Natural killer cell (primary cell): ENCODE data around the gene SF3A2. TPM values are rescaled to one million over a fixed set of nuclear protein-coding genes. Genes with fewer than 3 reads are reported as not detected.
A peak's percentile ranks its signal among the peaks of the same experiment; 100 is the strongest.

ENCODE experiments used
- ATAC-seq, 3 donors: fragments of 150-1000 bp in 2 of 3; fragments of 200-7000 bp in 1 of 3; cut with Tn5 transposase; 1 replicate in 1 of 3; 2 replicates in 2 of 3; pipeline ENCODE4 v1.10.0; 2021; ENCODE audit warnings: mild to moderate bottlenecking in 2 of 3, moderate library complexity in 2 of 3
- DNase-seq, 2 donors: peaks; one replicate each; pipeline versions ENCODE4 v3.0.0 to v3.0.0-alpha.2; 2013 to 2021; ENCODE audit warnings: mixed read lengths in 1 of 2
- H3K27ac ChIP-seq: one replicate; pipeline ENCODE4 v1.5.1; 2013; ENCODE audit warnings: mild to moderate bottlenecking, low read length
- H3K27me3 ChIP-seq: one replicate; pipeline ENCODE4 v1.6.1; 2013; ENCODE audit warnings: low read length; ENCODE audit not compliant: control insufficient read depth, insufficient read depth
- H3K36me3 ChIP-seq: one replicate; pipeline ENCODE4 v1.6.1; 2013; ENCODE audit warnings: low read length; ENCODE audit not compliant: control insufficient read depth, insufficient read depth
- H3K4me1 ChIP-seq: one replicate; pipeline ENCODE4 v1.6.1; 2013; ENCODE audit warnings: low read length; ENCODE audit not compliant: control insufficient read depth, insufficient read depth
- H3K4me3 ChIP-seq: one replicate; pipeline ENCODE4 v1.5.1; 2013; ENCODE audit warnings: low read length
- H3K9me3 ChIP-seq: one replicate; pipeline ENCODE4 v1.6.1; 2013; ENCODE audit warnings: low read length; ENCODE audit not compliant: control insufficient read depth, insufficient read depth
- H3K27ac Mint-ChIP-seq, 2 donors: one replicate each; pipeline ENCODE4 v1.8.0; 2022; ENCODE audit warnings: mild to moderate bottlenecking in 2 of 2, mixed read lengths in 2 of 2, moderate library complexity in 1 of 2
- H3K27me3 Mint-ChIP-seq, 2 donors: one replicate each; pipeline ENCODE4 v1.8.0; 2022; ENCODE audit warnings: low read depth in 2 of 2, mixed read lengths in 2 of 2
- H3K36me3 Mint-ChIP-seq: one replicate; pipeline ENCODE4 v1.8.0; 2022; ENCODE audit warnings: mixed read lengths
- H3K4me1 Mint-ChIP-seq, 2 donors: one replicate each; pipeline ENCODE4 v1.8.0; 2022; ENCODE audit warnings: mixed read lengths in 2 of 2
- H3K4me3 Mint-ChIP-seq: one replicate; pipeline ENCODE4 v1.8.0; 2022; ENCODE audit warnings: mild to moderate bottlenecking, moderate library complexity, mixed read lengths
- H3K9me3 Mint-ChIP-seq, 2 donors: one replicate each; pipeline ENCODE4 v1.8.0; 2022; ENCODE audit warnings: mixed read lengths in 2 of 2
- WGBS: methylation state at CpG from one replicate; pipeline ENCODE4 v1.1.7; 2013; ENCODE audit warnings: missing lambda C conversion rate; ENCODE audit not compliant: insufficient coverage; 5-methylcytosine and 5-hydroxymethylcytosine counted together
- intact Hi-C: fragments of 100-400 bp; cut with micrococcal nuclease; formaldehyde crosslinking; loops from one replicate; pipeline ENCODE4 v1.14.2; 2022
- total RNA-seq, 4 donors: library from RNA; stranded (reverse); fragments of 120-200 nt in 1 of 4; gene quantifications; one replicate each; pipeline versions ENCODE4 v1.2.3 to v1.2.4, GENCODE V29; 2013 to 2022
- TF ChIP-seq, protein P1 (sequence below): fragments of 200-600 bp; IDR thresholded peaks from one replicate; pipeline ENCODE4 v1.8.0; 2022; ENCODE audit warnings: antibody characterized with exemption

The SF3A2 gene
- total RNA-seq, 3 donors from 2014 or later (not counting 1 experiment from before 2014, with no cell fraction given), result 143 to 165 (median 147) TPM

DNA sequence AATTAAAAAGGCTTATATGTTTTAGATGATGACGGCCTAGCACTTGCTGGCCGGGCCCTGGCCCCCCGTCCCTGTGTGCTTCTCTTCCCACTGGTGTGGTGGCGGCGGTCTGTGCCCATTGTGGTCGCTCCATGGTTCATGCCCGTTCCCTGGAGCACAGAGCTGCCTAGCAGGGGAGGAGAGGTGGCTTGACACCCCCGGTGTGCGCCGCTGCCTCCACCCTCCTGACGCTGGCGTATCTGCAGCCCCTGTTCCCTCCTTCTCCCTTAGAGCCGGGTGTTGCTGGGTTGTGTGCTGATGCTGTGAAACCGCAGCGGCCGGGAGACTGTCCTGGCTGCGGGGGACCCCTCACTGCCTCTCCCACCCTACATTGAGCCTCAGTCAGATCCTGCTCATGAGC lies 43.8 kb upstream of the SF3A2 start:
- H3K27ac ChIP-seq, result no peak overlapping the region
- no peaks in the 10 kb centered on the region for H3K27me3 Mint-ChIP-seq
- ATAC-seq (no peak), DNase-seq (no peak)
- no peak overlapping the region for H3K4me3 ChIP-seq
- peaks cover 14% of the 10 kb centered on the region for H3K4me1 ChIP-seq
- H3K4me1 Mint-ChIP-seq, result peaks cover 17 to 18% of the 10 kb centered on the region in 2 donors
- TF ChIP-seq, protein P1, sequence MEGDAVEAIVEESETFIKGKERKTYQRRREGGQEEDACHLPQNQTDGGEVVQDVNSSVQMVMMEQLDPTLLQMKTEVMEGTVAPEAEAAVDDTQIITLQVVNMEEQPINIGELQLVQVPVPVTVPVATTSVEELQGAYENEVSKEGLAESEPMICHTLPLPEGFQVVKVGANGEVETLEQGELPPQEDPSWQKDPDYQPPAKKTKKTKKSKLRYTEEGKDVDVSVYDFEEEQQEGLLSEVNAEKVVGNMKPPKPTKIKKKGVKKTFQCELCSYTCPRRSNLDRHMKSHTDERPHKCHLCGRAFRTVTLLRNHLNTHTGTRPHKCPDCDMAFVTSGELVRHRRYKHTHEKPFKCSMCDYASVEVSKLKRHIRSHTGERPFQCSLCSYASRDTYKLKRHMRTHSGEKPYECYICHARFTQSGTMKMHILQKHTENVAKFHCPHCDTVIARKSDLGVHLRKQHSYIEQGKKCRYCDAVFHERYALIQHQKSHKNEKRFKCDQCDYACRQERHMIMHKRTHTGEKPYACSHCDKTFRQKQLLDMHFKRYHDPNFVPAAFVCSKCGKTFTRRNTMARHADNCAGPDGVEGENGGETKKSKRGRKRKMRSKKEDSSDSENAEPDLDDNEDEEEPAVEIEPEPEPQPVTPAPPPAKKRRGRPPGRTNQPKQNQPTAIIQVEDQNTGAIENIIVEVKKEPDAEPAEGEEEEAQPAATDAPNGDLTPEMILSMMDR, result no peak
- H3K9me3 Mint-ChIP-seq, result no peaks in the 10 kb centered on the region
- no peaks in the 10 kb centered on the region for H3K36me3 Mint-ChIP-seq
- 99% methylated on average over 17 of the region's 17 CpGs for WGBS
- intact Hi-C loops, result no loop called here
- H3K4me3 Mint-ChIP-seq, result no peak overlapping the region
- H3K27ac Mint-ChIP-seq, result peak overlapping the region in 1 of 2 donors; percentile 36
- H3K27me3 ChIP-seq, result no peaks in the 10 kb centered on the region
- peaks cover 46% of the 10 kb centered on the region for H3K36me3 ChIP-seq
- H3K9me3 ChIP-seq, result no peaks in the 10 kb centered on the region

DNA sequence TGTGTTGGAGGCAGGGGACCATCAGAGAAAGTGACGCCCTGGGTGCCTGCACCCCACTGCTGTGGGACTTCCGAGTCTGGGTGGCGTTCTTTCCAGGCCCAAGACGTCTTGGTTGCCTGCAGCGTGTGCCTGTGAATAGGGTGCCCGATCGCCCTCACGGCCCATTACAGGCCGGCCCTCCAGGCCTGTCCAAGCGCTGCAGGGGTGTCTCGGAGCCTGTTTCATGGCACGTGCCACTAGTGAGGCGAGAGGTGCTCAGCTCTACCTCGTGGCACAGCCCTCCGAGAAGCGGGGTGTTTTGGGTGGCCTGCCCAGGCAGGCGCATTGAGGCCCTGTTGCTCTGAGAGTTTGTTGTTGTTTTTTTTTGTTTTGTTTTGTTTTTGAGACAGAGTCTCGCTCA lies 42.8 kb upstream of the SF3A2 start:
- H3K27ac Mint-ChIP-seq, result no peak overlapping the region
- H3K27me3 ChIP-seq, result no peaks in the 10 kb centered on the region
- H3K4me3 Mint-ChIP-seq, result no peak overlapping the region
- H3K36me3 Mint-ChIP-seq, result no peaks in the 10 kb centered on the region
- H3K27ac ChIP-seq, result no peak overlapping the region
- peaks cover 46% of the 10 kb centered on the region for H3K36me3 ChIP-seq
- DNase-seq (no peak), ATAC-seq (no peak)
- no peak overlapping the region for H3K4me3 ChIP-seq
- no peaks in the 10 kb centered on the region for H3K27me3 Mint-ChIP-seq
- intact Hi-C loops, result no loop called here
- H3K4me1 Mint-ChIP-seq, result peaks cover 23% of the 10 kb centered on the region in 2 donors
- TF ChIP-seq, protein P1, result no peak
- WGBS, result 97% methylated on average over 18 of the region's 18 CpGs
- H3K9me3 ChIP-seq, result no peaks in the 10 kb centered on the region
- no peaks in the 10 kb centered on the region for H3K9me3 Mint-ChIP-seq
- H3K4me1 ChIP-seq, result peaks cover 10% of the 10 kb centered on the region

GRCh38 chr19:2194513-2195078 lies 42.0 kb upstream of the SF3A2 start:
- no peak for DNase-seq
- H3K27me3 ChIP-seq, result no peaks in the 10 kb centered on the region
- no peak overlapping the region for H3K4me3 Mint-ChIP-seq
- H3K4me3 ChIP-seq, result no peak overlapping the region
- peaks cover 40% of the 10 kb centered on the region for H3K36me3 ChIP-seq
- no peak overlapping the region for H3K27ac ChIP-seq
- no peaks in the 10 kb centered on the region for H3K36me3 Mint-ChIP-seq
- H3K27ac Mint-ChIP-seq, result no peak overlapping the region
- intact Hi-C loops, result no loop called here
- no peaks in the 10 kb centered on the region for H3K9me3 ChIP-seq
- TF ChIP-seq, protein P1, result no peak
- H3K27me3 Mint-ChIP-seq, result no peaks in the 10 kb centered on the region
- ATAC-seq, result no peak
- peaks cover 7% of the 10 kb centered on the region for H3K4me1 ChIP-seq
- peaks cover 26 to 27% of the 10 kb centered on the region in 2 donors for H3K4me1 Mint-ChIP-seq
- H3K9me3 Mint-ChIP-seq, result no peaks in the 10 kb centered on the region
- WGBS, result 96% methylated on average over 25 of the region's 25 CpGs

GRCh38 chr19:2195361-2195760 lies 41.3 kb upstream of the SF3A2 start:
- ATAC-seq (no peak), DNase-seq (no peak)
- Histone ChIP-seq H3K4me3 (no peak overlapping the region), H3K27ac (no peak overlapping the region), H3K9me3 (no peaks in the 10 kb centered on the region), H3K4me1 (no peaks in the 10 kb centered on the region), H3K27me3 (no peaks in the 10 kb centered on the region), H3K36me3 (peaks cover 40% of the 10 kb centered on the region)
- Mint-ChIP-seq H3K36me3 (no peaks in the 10 kb centered on the region), H3K9me3 (no peaks in the 10 kb centered on the region), H3K27me3 (no peaks in the 10 kb centered on the region), H3K27ac (no peak overlapping the region), H3K4me1 (peaks cover 23 to 26% of the 10 kb centered on the region in 2 donors), H3K4me3 (no peak overlapping the region)
- TF ChIP-seq, protein P1, result no peak
- WGBS, result 94% methylated on average over 13 of the region's 13 CpGs
- intact Hi-C loops, result no loop called here
